K562 (cell line): Measurements from ENCODE around the gene EXOC6. TPM values are rescaled to one million over a fixed set of nuclear protein-coding genes. Genes with fewer than 3 reads are reported as not detected.

Source experiments
- ADNP ChIP-seq: fragments of 200-800 bp; sonication (Bioruptor generic); IDR thresholded peaks from 2 replicates; pipeline ENCODE4 v1.6.1; 2016; ENCODE audit warnings: missing genetic modification characterization, missing compliant biosample characterization
- CREM ChIP-seq: IDR thresholded peaks from 2 replicates; pipeline ENCODE4 v1.6.1; 2014; ENCODE audit warnings: antibody characterized with exemption, low read depth
- EP300 ChIP-seq: IDR thresholded peaks from 2 replicates; pipeline ENCODE4 v1.6.1; 2012; ENCODE audit warnings: low read length, improper control_type of control experiment
- GABPB1 ChIP-seq: sonication (generic); formaldehyde crosslinking; IDR thresholded peaks from 2 replicates; pipeline ENCODE4 v1.8.0; 2022; ENCODE audit warnings: mild to moderate bottlenecking, missing genetic modification reagents
- LCOR ChIP-seq: sonication (generic); formaldehyde crosslinking; IDR thresholded peaks from 2 replicates; pipeline ENCODE4 v1.8.0; 2022; ENCODE audit warnings: mild to moderate bottlenecking, missing genetic modification reagents
- MAX ChIP-seq: sonication (generic); formaldehyde crosslinking; IDR thresholded peaks from 2 replicates; pipeline ENCODE4 v1.9.0; 2022; ENCODE audit warnings: mild to moderate bottlenecking, missing genetic modification reagents
- MCM2 ChIP-seq: fragments of 450-650 bp; IDR thresholded peaks from 2 replicates; pipeline ENCODE4 v1.6.1; 2017; ENCODE audit warnings: low read depth, mild to moderate bottlenecking
- NFIC ChIP-seq: fragments of 450-650 bp; IDR thresholded peaks from 2 replicates; pipeline ENCODE4 v1.6.1; 2017; ENCODE audit warnings: mild to moderate bottlenecking, inconsistent platforms
- PHB2 ChIP-seq: fragments of 450-650 bp; IDR thresholded peaks from 2 replicates; pipeline ENCODE4 v1.6.1; 2017; ENCODE audit warnings: low read depth
- PKNOX1 ChIP-seq: fragments of 450-650 bp; IDR thresholded peaks from 2 replicates; pipeline ENCODE4 v1.6.1; 2016
- SMARCE1 ChIP-seq: fragments of 450-650 bp; IDR thresholded peaks from 2 replicates; pipeline ENCODE4 v1.7.1; 2016; ENCODE audit warnings: mild to moderate bottlenecking
- TAF7 ChIP-seq: fragments of 450-650 bp; IDR thresholded peaks from 2 replicates; pipeline ENCODE4 v1.6.1; 2016; ENCODE audit warnings: missing genetic modification characterization, missing compliant biosample characterization
- ZBTB40 ChIP-seq, 2 experiments: fragments of 450-650 bp in 1 of 2; sonication (generic) in 1 of 2; formaldehyde crosslinking in 1 of 2; IDR thresholded peaks; 2 replicates each; pipeline versions ENCODE4 v1.7.1 to v1.9.0; 2016 to 2022; ENCODE audit warnings: inconsistent platforms in 1 of 2, mild to moderate bottlenecking in 1 of 2, missing genetic modification reagents in 1 of 2
- ZNF174 ChIP-seq: fragments of 250-450 bp; sonication (Bioruptor Pico); IDR thresholded peaks from 2 replicates; pipeline ENCODE4 v1.4.0; 2020; ENCODE audit warnings: mild to moderate bottlenecking
- ZNF444 ChIP-seq: fragments of 250-450 bp; sonication (Bioruptor Pico); IDR thresholded peaks from 2 replicates; pipeline ENCODE4 v1.4.0; 2020; ENCODE audit warnings: mild to moderate bottlenecking, moderate library complexity
- polyA plus RNA-seq, 8 experiments: library from polyadenylated mRNA; depleted of rRNA in 4 of 8; stranded (reverse) in 5 of 8; unstranded in 3 of 8; fragments of >200 nt; fragmentation: Nextera tagmentation in 2 of 8; fragmentation: Illumina TruSeq in 1 of 8; extraction: Ambion mirVana in 2 of 8; extraction: Trizol in 1 of 8; gene quantifications; 2 replicates each; pipeline versions ENCODE4 v1.2.1 to v1.2.3, GENCODE V29; 2011 to 2014; ENCODE audit warnings: inconsistent platforms in 1 of 8, missing spikeins in 1 of 8
- total RNA-seq, 7 experiments: library from RNA; depleted of rRNA in 6 of 7; stranded (reverse); fragments of >200 nt in 6 of 7; fragmentation: Illumina TruSeq in 2 of 7; extraction: Trizol in 2 of 7; gene quantifications; 2 replicates each; pipeline versions ENCODE4 v1.2.1 to v1.2.3, GENCODE V29; 2011 to 2021; ENCODE audit warnings: low replicate concordance in 1 of 7
- TF ChIP-seq, protein P1 (sequence below): sonication (generic); formaldehyde crosslinking; IDR thresholded peaks from 2 replicates; pipeline ENCODE4 v1.8.1; 2023; ENCODE audit warnings: mild to moderate bottlenecking, missing genetic modification reagents

The EXOC6 gene
- total and polyA plus RNA-seq, 9 of the 15 experiments (the other 6 are each of a cell fraction or from before 2014, with no cell fraction given) = 13.9 to 42.8 (median 24.9) TPM

DNA sequence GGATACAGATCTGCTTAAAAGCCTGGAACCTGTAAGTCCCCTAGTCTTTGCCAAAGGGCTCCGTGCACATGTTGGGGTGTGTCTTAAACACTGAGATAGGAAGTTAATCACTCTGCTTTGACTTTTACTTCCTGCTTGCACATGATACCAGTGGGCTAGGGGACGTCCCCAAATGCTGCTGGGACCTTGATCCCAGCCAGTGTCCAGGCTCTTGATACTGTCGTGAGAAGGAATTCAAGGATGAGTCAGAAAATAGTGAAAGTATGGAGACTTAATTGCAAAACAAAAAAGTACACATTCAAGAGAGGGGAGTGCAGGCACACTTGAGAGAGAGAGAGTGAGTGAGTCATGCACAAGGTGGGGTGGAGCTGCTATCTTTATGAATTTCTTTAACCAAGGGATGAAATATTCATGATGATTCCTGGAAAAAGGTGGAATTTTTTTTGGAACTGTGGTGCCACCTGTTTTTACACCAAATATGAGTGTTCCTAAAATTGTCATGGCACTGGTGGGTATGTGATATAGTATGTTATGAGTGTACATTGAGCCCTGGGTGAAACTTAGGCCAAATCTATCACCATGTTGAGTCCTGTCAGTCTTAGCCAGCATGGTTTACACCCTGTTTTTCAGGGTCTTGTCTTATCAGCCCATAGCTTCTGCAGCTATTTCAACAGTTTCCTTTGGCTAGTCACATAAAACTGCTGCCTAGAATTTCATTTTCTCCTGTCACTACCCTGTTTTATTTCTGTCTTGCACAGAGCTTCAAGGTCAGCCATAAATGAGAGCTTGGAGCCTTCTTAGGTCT is 123.9 kb downstream of the EXOC6 start (continued):
- TF ChIP-seq PKNOX1 = peak; percentile 81
- peak; percentile 44; the same call in 1 of the 2 replicates for TF ChIP-seq NFIC
- TF ChIP-seq, protein P1, sequence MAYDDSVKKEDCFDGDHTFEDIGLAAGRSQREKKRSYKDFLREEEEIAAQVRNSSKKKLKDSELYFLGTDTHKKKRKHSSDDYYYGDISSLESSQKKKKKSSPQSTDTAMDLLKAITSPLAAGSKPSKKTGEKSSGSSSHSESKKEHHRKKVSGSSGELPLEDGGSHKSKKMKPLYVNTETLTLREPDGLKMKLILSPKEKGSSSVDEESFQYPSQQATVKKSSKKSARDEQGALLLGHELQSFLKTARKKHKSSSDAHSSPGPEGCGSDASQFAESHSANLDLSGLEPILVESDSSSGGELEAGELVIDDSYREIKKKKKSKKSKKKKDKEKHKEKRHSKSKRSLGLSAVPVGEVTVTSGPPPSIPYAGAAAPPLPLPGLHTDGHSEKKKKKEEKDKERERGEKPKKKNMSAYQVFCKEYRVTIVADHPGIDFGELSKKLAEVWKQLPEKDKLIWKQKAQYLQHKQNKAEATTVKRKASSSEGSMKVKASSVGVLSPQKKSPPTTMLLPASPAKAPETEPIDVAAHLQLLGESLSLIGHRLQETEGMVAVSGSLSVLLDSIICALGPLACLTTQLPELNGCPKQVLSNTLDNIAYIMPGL = no peak
- TF ChIP-seq TAF7 = no peak
- TF ChIP-seq SMARCE1 = peak; percentile 92
- no peak for TF ChIP-seq ZNF174
- TF ChIP-seq MCM2 = no peak
- TF ChIP-seq ZNF444 = no peak
- 0 out of 2 replicates have a peak, but pooled peaks have one; percentile 47 for TF ChIP-seq CREM
- peak; percentile 70; the same call in 1 of the 2 replicates for TF ChIP-seq EP300
- peak; percentile 48; the same call in 1 of the 2 replicates for TF ChIP-seq MAX
- peak; percentile 79; the same call in 1 of the 2 replicates for TF ChIP-seq LCOR (CRISPR knock-in tag)
- TF ChIP-seq ADNP (tag) = 0 out of 2 replicates have a peak, but pooled peaks have one; percentile 44
- TF ChIP-seq PHB2 = no peak
- 0 out of 2 replicates have a peak, but pooled peaks have one; percentile 33 for TF ChIP-seq ZBTB40 (IDR thresholded peaks at IDR 0.05)
- no peak for TF ChIP-seq ZBTB40 (CRISPR knock-in tag; IDR thresholded peaks at IDR 0.05)
- TF ChIP-seq GABPB1 (CRISPR knock-in tag) = peak; percentile 35; the same call in 1 of the 2 replicates
